GM19328 (cell line): Measurements from ENCODE around the gene TRAF2.
"Not testable (repeated sequence)": the region's sequence is repeated elsewhere in the genome, so short reads cannot be mapped to it uniquely, and the experiment has no call there.

Experiments
- ATAC-seq: cut with Tn5 transposase; IDR thresholded peaks from one replicate; pipeline ENCODE4 v1.9.1; 2021; ENCODE audit warnings: mild to moderate bottlenecking, moderate library complexity; ENCODE audit not compliant: unreplicated experiment

Gene TRAF2

DNA sequence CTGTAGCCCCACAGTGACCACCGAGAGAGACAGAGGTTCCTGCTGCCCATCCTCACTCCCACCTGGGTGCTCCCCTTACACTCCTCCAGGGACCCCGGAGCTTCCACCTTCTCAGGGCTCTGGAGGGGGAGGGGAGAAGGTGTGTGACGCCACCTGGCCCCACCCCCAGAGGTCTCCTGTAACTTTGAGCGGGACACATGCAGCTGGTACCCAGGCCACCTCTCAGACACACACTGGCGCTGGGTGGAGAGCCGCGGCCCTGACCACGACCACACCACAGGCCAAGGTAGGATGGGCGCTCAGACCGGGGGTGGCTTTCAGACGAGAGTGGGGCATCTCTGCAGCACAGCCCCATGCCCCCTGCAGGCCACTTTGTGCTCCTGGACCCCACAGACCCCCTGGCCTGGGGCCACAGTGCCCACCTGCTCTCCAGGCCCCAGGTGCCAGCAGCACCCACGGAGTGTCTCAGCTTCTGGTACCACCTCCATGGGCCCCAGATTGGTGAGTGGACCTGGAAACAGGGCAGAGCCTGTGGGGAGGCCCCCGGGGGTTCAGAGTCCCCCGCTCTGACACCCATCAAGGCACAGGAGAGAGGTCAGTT lies 29.7 kb upstream of the TRAF2 start:
- no peak for ATAC-seq

DNA sequence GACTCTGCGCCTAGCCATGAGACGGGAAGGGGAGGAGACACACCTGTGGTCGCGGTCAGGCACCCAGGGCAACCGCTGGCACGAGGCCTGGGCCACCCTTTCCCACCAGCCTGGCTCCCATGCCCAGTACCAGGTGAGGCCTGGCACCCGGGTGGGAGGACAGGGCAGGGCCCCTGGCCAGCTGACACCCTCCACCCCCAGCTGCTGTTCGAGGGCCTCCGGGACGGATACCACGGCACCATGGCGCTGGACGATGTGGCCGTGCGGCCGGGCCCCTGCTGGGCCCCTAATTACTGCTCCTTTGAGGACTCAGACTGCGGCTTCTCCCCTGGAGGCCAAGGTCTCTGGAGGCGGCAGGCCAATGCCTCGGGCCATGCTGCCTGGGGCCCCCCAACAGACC lies 29.1 kb upstream of the TRAF2 start:
- no peak for ATAC-seq

DNA sequence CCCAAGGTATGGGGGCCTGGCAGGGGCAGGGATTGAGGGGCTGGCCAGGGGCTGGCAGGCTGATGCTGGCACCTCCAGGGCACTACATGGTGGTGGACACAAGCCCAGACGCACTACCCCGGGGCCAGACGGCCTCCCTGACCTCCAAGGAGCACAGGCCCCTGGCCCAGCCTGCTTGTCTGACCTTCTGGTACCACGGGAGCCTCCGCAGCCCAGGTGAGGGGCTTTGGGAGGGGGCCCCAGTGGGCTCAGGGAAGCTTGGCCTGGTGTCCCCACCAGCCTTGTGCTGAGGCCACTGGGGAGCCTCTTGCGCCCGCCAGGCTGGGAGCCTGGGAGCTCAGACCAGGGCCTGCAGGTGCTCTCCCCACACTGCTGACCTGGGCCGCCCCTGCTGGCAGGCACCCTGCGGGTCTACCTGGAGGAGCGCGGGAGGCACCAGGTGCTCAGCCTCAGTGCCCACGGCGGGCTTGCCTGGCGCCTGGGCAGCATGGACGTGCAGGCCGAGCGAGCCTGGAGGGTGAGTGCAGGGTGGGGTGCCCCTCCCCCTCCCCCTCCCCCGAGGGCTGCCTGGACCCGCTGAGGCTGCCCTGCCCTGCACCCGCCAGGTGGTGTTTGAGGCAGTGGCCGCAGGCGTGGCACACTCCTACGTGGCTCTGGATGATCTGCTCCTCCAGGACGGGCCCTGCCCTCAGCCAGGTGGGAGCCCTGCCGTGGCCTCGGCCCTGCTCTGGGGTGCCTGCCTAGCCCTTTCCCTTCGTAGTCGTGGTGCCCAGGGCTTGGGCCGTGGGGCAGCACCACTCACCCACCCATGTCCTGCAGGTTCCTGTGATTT lies 28.5 kb upstream of the TRAF2 start:
- ATAC-seq: no peak

DNA sequence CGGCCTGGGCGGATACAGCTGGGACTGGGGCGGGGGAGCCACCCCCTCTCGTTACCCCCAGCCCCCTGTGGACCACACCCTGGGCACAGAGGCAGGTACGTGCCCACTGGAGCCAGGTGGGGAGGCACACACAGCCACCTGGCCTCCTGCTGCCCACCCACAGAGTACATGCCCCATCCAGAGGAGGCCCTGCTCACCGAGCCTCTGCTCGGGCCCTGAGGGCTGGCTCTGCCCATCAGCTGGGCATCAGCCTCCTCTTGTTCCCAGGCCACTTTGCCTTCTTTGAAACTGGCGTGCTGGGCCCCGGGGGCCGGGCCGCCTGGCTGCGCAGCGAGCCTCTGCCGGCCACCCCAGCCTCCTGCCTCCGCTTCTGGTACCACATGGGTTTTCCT lies 27.9 kb upstream of the TRAF2 start:
- no peak for ATAC-seq

GRCh38 chr9:136858844-136859757 lies 27.2 kb upstream of the TRAF2 start:
- no peak for ATAC-seq

- ATAC-seq: no peak
Observed at GRCh38 chr9:136860529-136860928, 25.8 kb upstream of the TRAF2 start.

DNA sequence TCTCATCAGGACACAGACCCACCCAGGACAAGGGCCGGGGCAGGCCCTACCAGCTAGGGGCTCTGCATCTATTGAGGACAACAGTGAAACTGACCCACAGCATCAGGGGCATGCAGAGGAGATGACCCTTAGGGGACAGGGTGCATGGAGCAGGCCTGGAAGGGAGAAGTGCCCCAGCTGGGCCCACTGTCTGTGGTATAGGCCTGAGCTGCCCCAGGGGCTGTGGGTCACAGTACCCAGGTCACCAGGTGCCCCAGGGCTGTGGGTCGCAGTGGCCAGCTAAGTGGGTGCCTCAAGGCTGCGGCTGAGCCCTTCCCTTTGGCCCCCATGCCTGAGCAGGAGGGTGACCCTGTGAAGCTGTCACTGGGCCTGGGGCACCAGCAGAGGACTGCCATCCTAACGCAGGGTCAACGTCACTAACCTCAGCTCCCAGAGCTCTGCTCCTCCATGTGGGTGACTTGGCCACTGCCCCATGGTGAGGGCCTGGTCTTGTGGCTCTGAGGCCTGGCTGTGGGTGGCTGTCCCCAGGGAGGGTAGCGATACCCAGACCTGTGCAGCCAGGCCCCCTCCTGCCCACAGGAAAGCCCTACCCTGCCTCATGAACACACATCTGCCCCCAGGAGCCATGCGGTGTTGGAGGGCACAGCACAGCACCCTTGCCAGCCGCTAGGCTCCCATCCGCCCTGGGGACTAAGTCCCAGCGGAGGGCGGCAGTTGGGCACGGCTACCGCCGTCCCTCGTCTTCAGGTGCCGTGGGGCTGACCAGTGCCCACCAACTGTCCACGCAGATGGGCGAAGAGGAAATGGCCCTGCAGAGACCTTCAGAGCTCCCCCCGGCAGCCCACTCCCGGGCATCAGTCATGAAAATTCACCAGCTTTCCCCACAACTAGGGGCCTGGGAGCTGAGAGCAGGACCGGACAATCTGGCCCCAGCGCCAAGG lies 25.1 kb upstream of the TRAF2 start:
- no peak for ATAC-seq

- ATAC-seq: no peak
Observed at GRCh38 chr9:136861874-136862457, 24.4 kb upstream of the TRAF2 start.

DNA sequence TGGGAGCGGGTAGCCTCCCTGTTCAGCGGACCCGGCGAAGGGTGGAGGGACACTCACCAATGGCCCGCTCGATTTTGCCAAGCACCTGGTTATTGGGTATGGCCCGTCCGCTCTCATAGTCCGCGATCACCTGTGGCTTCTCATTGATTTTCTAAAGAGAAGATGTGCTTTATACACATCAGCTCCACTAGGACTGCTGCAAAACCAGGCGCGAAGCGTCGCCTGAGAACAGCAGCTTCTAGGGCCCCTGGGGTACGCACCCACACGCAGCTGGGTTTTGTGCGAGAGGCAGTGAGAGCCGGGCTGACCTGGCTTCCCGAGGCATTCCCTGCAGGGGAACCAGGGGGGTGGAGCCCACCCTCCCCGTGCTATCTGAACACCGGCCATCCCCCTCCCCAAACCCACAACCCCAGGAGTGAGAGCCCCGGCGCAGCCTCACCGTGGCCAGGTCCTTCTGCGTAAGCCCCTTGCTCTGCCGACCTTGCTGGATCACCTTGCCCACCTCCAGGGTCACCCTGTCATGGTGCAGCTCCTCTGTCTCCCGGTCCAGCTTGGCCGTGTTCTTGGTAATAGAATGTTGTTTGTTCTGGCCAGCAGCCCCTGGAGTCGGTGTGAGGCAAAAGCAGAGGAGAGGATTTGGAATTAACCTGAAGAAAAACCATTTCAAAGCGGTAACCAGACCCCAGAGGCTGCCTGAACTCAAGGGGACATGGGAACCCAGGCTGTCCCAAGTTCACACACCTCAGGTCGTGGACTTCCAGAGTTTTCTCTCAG lies 23.3 kb upstream of the TRAF2 start:
- no peak for ATAC-seq

- ATAC-seq: no peak
Observed at GRCh38 chr9:136863623-136864273, 22.6 kb upstream of the TRAF2 start.

DNA sequence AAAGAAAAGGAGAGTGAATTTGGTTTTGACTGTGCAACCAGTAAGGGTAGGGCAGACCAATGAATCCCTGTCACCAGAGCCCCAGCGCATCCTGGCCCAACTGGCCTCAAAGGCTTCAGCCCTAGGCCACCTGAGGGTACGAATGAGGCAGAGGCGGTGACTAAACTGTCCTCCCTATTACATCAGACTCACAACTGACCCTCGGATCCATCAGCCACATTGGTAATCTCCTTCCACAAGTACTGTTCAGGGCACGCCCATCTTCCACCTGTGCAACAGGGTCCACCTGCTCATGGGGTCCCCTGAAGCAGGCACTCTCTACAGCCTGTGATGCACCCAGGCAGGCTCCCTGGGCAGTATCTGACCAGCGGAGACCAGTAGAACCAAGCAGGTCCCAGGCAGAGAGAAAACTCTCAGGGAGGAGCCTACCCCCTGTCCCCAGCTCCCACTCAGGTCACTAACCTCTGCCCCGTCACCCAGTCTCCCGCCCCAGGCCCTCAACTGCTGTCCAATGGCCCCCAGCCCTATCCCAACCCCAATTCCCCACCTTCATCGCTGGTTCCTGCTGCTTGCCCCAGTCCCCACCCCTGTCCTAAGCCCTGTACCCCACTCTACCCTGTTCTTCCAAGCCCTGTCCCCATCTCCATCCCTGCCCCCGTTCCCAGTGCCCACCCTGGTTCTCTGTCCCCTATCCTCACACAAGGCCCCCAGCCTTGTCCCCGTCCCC lies 21.1 kb upstream of the TRAF2 start:
- ATAC-seq: no peak

- peak; percentile 5 for ATAC-seq
Observed at GRCh38 chr9:136865768-136866103, 20.6 kb upstream of the TRAF2 start.

DNA sequence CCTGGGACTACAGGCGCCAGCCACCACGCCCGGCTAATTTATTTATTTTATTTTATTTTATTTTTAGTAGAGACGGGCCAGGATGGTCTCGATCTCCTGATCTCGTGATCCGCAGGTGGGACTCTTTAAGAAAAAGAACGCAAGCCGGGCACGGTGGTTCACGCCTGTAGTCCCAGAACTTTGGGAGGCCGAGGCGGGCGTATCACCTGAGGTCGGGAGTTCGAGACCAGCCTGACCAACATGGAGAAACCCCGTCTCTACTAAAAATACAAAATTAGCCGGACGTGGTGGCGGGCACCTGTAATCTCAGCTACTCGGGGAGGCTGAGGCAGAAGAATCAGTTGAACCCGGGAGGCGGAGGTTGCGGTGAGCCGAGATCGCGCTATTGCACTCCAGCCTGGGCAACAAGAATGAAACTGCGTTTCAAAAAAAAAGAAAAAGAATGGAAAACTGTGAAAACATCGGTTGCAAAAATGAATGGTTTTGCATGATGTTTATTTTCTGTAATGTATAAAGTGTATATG lies 19.4 kb upstream of the TRAF2 start:
- not testable (repeated sequence) for ATAC-seq

GRCh38 chr9:136867480-136867879 lies 18.8 kb upstream of the TRAF2 start:
- ATAC-seq: no peak

DNA sequence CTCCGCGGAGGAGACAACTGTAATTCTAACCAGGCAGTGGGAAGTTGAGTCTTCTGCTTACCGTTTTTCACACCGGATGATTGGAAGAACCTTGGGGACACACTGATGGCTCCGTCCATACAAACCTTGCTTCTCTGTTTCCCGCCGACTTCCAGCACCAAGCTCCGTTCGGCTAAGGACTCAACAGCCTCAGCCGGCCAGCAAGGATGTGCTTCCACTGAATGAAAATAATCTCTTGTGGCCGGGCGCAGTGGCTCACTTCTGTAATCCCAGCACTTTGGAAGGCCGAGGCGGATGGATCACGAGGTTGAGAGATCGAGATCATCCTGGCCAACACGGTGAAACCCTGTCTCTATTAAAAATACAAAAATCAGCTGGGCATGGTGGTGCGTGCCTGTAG lies 18.4 kb upstream of the TRAF2 start:
- ATAC-seq: no peak

DNA sequence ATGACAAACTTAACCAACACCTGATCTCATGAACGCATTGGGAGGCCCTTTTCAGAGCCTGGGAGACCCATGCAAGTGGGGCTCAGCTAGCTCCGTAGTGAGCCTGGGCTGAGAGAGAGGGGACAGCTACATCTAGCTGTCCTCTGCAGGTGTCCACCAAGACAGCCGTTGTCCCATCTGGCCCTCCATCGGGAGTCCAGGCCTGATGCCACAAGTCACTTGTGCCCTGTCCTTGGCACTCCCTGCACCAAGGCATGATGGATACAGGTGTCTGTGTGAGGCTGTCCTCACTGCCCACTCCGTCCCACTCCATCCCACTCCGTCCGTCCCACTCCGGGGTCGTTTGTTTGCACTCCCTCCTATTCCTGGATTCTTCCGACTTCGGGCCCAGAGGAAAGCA lies 17.7 kb upstream of the TRAF2 start:
- ATAC-seq: no peak

DNA sequence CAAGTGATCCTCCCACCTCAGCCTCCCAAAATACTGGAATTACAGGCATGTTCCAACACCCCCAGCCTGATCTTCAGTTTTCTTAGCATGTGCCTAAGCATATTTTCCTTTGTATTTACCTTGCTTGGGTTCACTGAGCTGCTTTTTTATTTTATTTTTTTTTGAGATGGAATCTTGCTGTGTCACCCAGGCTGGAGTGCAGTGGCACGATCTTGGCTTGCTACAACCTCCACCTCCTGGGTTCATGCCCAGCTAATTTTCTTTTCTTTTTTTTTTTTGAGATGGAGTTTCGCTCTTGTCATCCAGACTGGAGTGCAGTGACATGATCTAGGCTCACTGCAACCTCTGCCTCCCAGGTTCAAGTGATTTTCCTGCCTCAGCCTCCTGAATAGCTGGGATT lies 16.7 kb upstream of the TRAF2 start:
- ATAC-seq: not testable (repeated sequence)

GRCh38 chr9:136875155-136875554 lies 11.2 kb upstream of the TRAF2 start:
- ATAC-seq: no peak
